Kidney (tissue), 14 donors: ENCODE data around the gene SLC6A2. TPM values are rescaled to one million over a fixed set of nuclear protein-coding genes. Genes with fewer than 3 reads are reported as not detected.
A peak's percentile ranks its signal among the peaks of the same experiment; 100 is the strongest.

ENCODE experiments used
- DNase-seq, 5 donors: peaks; one replicate each; pipeline ENCODE4 v3.0.0-alpha.2; 2013 to 2020
- FAIRE-seq: peaks from 2 replicates; lab custom pipeline; 2012; peaks lifted over from hg19 to GRCh38; lab: Jason Lieb, UNC
- H3K27ac ChIP-seq, 2 donors: one replicate each; pipeline ENCODE4 v1.7.0; 2013; ENCODE audit warnings: low read depth in 2 of 2, low read length in 2 of 2, inconsistent platforms in 1 of 2
- H3K27me3 ChIP-seq: one replicate; pipeline ENCODE4 v1.7.1; 2013; ENCODE audit warnings: low read length, inconsistent platforms; ENCODE audit not compliant: control insufficient read depth, insufficient read depth
- H3K36me3 ChIP-seq, 3 donors: one replicate each; pipeline versions ENCODE4 v1.7.0 to v1.7.1; 2013; ENCODE audit warnings: low read length in 3 of 3, control low read depth in 1 of 3, inconsistent platforms in 1 of 3; ENCODE audit not compliant: insufficient read depth in 3 of 3, control insufficient read depth in 2 of 3
- H3K4me1 ChIP-seq, 3 donors: one replicate each; pipeline versions ENCODE4 v1.7.0 to v1.7.1; 2013; ENCODE audit warnings: low read length in 3 of 3, inconsistent platforms in 1 of 3, low read depth in 1 of 3; ENCODE audit not compliant: control insufficient read depth in 2 of 3, insufficient read depth in 2 of 3
- H3K4me3 ChIP-seq, 3 donors: one replicate each; pipeline versions ENCODE4 v1.7.0 to v1.8.1; 2013; ENCODE audit warnings: low read length in 3 of 3, control low read depth in 1 of 3, inconsistent platforms in 1 of 3
- H3K9ac ChIP-seq, 3 donors: one replicate each; pipeline versions ENCODE4 v1.7.0 to v1.7.1; 2013; ENCODE audit warnings: low read length in 3 of 3, control low read depth in 1 of 3, inconsistent platforms in 1 of 3
- H3K9me3 ChIP-seq, 3 donors: one replicate each; pipeline versions ENCODE4 v1.7.0 to v1.7.1; 2013; ENCODE audit warnings: low read length in 3 of 3, control low read depth in 1 of 3, inconsistent platforms in 1 of 3; ENCODE audit not compliant: control insufficient read depth in 2 of 3, insufficient read depth in 1 of 3
- intact Hi-C: fragments of 100-400 bp; cut with DNase I; formaldehyde crosslinking; loops from one replicate; pipeline ENCODE4 v1.11.1; 2022
- polyA plus RNA-seq: library from polyadenylated mRNA; stranded (reverse); fragments of 350-450 nt; fragmentation: Illumina TruSeq; extraction: RNeasy Lipid Tissue Mini Kit (QIAGEN cat#74804); gene quantifications from one replicate; pipeline ENCODE4 v1.2.3, GENCODE V29; 2014; ENCODE audit warnings: low read depth, low replicate concordance; ENCODE audit not compliant: insufficient read depth
- total RNA-seq: library from RNA; stranded (reverse); fragmentation: NEBNext Ultra II Directional; extraction: Animal tissue kit (Norgen Biotek cat#: 25700); gene quantifications from one replicate; pipeline ENCODE4 v1.2.1, GENCODE V29; 2021
- TF ChIP-seq, protein P1 (sequence below): IDR thresholded peaks from 3 replicates; pipeline ENCODE4 v1.5.1; 2012; ENCODE audit warnings: mild to moderate bottlenecking, moderate library complexity, borderline replicate concordance; ENCODE audit not compliant: insufficient read depth; ENCODE audit errors: extremely low read depth
- donor health status: control.
- donor health status: control.
- donor health status: control.
- donor health status: control.
- donor health status: control.
- donor health status: DM: yes; HTN: yes; CAD: no.
- donor health status: Normal renal cell carcinoma (clear cell type).

SLC6A2 gene
- total and polyA plus RNA-seq, 2 donors from 2014 or later, result 0.09 to 0.73 TPM

DNA sequence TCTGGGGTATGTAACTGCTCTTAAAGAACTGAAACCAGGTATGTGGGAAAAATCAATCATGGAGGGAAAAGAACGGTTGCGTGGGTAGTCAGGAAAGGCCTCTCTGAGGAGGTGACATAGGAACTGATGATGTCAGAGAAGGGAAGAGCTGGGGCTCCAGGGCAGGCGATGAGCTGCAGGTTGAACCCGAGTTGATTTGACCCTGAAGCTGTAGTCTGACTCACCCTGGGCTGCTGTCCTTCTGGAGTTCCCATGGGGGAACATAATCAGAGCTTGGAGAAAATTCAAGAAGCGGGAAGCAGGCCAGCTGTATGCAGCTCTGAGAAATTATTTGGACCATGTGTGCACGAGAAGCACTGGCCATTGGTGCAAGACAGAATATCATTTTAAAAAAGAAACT lies 16.7 kb downstream of the SLC6A2 start:
- no peaks in the 10 kb centered on the region for H3K4me1 ChIP-seq
- H3K9me3 ChIP-seq, result no peaks in the 10 kb centered on the region
- TF ChIP-seq, protein P1, sequence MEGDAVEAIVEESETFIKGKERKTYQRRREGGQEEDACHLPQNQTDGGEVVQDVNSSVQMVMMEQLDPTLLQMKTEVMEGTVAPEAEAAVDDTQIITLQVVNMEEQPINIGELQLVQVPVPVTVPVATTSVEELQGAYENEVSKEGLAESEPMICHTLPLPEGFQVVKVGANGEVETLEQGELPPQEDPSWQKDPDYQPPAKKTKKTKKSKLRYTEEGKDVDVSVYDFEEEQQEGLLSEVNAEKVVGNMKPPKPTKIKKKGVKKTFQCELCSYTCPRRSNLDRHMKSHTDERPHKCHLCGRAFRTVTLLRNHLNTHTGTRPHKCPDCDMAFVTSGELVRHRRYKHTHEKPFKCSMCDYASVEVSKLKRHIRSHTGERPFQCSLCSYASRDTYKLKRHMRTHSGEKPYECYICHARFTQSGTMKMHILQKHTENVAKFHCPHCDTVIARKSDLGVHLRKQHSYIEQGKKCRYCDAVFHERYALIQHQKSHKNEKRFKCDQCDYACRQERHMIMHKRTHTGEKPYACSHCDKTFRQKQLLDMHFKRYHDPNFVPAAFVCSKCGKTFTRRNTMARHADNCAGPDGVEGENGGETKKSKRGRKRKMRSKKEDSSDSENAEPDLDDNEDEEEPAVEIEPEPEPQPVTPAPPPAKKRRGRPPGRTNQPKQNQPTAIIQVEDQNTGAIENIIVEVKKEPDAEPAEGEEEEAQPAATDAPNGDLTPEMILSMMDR, result no peak
- H3K27me3 ChIP-seq, result no peaks in the 10 kb centered on the region
- intact Hi-C loops, result no loop called here
- no peak overlapping the region for H3K4me3 ChIP-seq
- H3K9ac ChIP-seq, result no peak overlapping the region
- FAIRE-seq (no peak), DNase-seq (peak in 1 of 5 donors; percentile 79)
- no peaks in the 10 kb centered on the region for H3K36me3 ChIP-seq
- H3K27ac ChIP-seq, result no peak overlapping the region

DNA sequence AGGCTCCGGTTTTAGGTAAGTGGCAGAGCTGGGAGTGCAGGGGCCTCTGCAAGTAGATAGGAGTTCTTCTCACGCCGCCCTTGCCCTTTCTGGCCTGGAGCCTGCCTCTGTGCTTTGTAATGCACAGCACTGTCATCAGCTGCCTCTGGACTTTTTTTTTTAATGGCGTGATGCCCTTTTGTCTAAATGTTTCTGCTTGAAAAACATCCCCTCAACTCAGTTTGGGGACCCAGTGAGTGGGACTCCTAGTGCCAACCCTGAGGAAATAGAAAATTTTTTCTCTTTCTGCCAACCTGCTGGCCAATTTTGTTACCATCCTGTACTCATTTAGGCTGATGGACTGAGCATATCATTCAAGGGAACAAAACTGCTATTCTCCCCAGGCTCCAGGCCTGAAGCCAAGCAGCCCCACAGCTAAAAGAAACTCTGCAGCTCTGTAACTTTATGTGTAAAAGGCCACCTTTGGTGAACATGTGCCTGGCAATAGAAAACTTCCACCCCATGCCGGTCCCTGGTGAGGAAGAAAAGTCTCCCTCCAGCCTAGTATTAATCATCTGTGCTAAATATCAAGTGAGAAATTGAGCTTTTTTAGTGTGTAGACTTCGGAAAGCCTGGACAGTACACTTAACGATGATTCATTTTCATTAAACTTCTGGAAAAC lies 22.5 kb downstream of the SLC6A2 start:
- H3K9me3 ChIP-seq, result no peaks in the 10 kb centered on the region
- FAIRE-seq, result no peak
- intact Hi-C loops, result no loop called here
- H3K27me3 ChIP-seq, result no peaks in the 10 kb centered on the region
- TF ChIP-seq, protein P1, result no peak
- no peak overlapping the region for H3K27ac ChIP-seq
- no peaks in the 10 kb centered on the region for H3K4me1 ChIP-seq
- no peak for DNase-seq
- no peak overlapping the region for H3K9ac ChIP-seq
- H3K36me3 ChIP-seq, result no peaks in the 10 kb centered on the region
- H3K4me3 ChIP-seq, result no peak overlapping the region

DNA sequence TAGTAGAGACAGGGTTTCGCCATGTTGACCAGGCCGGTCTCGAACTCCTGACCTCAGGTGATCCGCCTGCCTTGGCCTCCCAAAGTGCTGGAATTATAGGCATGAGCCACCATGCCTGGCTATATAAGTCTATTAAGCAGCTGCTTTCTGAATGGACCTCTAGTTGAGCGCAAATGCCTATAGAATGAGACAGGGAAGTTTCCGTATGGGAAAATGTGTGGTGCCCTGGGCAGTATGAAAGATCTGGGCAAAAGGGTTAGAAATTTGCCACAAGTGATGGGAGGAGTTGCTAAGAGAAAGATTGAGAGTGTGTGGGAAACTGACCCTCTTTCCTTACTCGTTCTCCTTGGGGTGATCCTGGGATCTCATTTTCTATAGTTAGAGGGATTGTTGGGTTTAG lies 26.3 kb downstream of the SLC6A2 start:
- Histone ChIP-seq H3K36me3 (no peaks in the 10 kb centered on the region), H3K4me1 (no peaks in the 10 kb centered on the region), H3K9ac (no peak overlapping the region), H3K27me3 (no peaks in the 10 kb centered on the region), H3K9me3 (peaks cover 0 to 6% (median 0%) of the 10 kb centered on the region in 3 donors), H3K27ac (no peak overlapping the region), H3K4me3 (no peak overlapping the region)
- intact Hi-C loops, result no loop called here
- TF ChIP-seq, protein P1, result no peak
- FAIRE-seq (no peak), DNase-seq (no peak)

- Histone ChIP-seq H3K27me3 (no peaks in the 10 kb centered on the region), H3K27ac (no peak overlapping the region), H3K36me3 (no peaks in the 10 kb centered on the region), H3K9me3 (peaks cover 0 to 6% (median 0%) of the 10 kb centered on the region in 3 donors), H3K4me1 (no peaks in the 10 kb centered on the region), H3K9ac (no peak overlapping the region), H3K4me3 (no peak overlapping the region)
- intact Hi-C loops, result no loop called here
- TF ChIP-seq, protein P1, result no peak
- FAIRE-seq, result no peak
- no peak for DNase-seq
Observed at GRCh38 chr16:55685973-55686372, 30.2 kb downstream of the SLC6A2 start.
